Tibial artery (tissue), 4 donors: ENCODE results near the gene PDPK1.
"Not testable (repeated sequence)": the region's sequence is repeated elsewhere in the genome, so short reads cannot be mapped to it uniquely, and the experiment has no call there.

Experiments used
- DNase-seq, 2 donors: peaks; one replicate each; pipeline ENCODE4 v3.0.0-alpha.2; 2019
- H3K27ac ChIP-seq, 2 donors: fragments of 200-600 bp; sonication (generic) in 1 of 2; 1 replicate in 1 of 2; 2 replicates in 1 of 2; pipeline ENCODE4 v1.5.1; 2018 to 2019; ENCODE audit warnings: mild to moderate bottlenecking in 1 of 2
- H3K27me3 ChIP-seq, 2 donors: fragments of 200-600 bp; sonication (generic) in 1 of 2; one replicate each; pipeline versions ENCODE4 v1.5.1 to v1.6.0; 2016 to 2019
- H3K36me3 ChIP-seq, 3 donors: fragments of 200-600 bp; sonication (generic) in 2 of 3; one replicate each; pipeline ENCODE4 v1.5.1; 2016 to 2019; ENCODE audit warnings: mild to moderate bottlenecking in 2 of 3
- H3K4me1 ChIP-seq, 4 donors: fragments of 200-600 bp; sonication (generic) in 2 of 4; 1 replicate in 3 of 4; 2 replicates in 1 of 4; pipeline ENCODE4 v1.5.1; 2016 to 2019
- H3K4me3 ChIP-seq, 2 donors: fragments of 200-600 bp; sonication (generic) in 1 of 2; 1 replicate in 1 of 2; 2 replicates in 1 of 2; pipeline ENCODE4 v1.5.1; 2018 to 2019; ENCODE audit warnings: mild to moderate bottlenecking in 2 of 2
- H3K9me3 ChIP-seq, 3 donors: fragments of 200-600 bp; sonication (generic) in 1 of 3; one replicate each; pipeline ENCODE4 v1.5.1; 2016 to 2019
- intact Hi-C: fragments of 100-400 bp; cut with DNase I; formaldehyde crosslinking; loops from one replicate; pipeline ENCODE4 v1.15.0; 2023; ENCODE audit warnings: low total_unique reads
- TF ChIP-seq, protein P1 (sequence below), 2 experiments: fragments of 200-600 bp in 1 of 2; fragments of 450-650 bp in 1 of 2; IDR thresholded peaks; one replicate each; pipeline ENCODE4 v1.5.1; 2017 to 2019; ENCODE audit warnings: antibody characterized with exemption in 2 of 2, mild to moderate bottlenecking in 1 of 2, moderate library complexity in 1 of 2

Gene PDPK1

DNA sequence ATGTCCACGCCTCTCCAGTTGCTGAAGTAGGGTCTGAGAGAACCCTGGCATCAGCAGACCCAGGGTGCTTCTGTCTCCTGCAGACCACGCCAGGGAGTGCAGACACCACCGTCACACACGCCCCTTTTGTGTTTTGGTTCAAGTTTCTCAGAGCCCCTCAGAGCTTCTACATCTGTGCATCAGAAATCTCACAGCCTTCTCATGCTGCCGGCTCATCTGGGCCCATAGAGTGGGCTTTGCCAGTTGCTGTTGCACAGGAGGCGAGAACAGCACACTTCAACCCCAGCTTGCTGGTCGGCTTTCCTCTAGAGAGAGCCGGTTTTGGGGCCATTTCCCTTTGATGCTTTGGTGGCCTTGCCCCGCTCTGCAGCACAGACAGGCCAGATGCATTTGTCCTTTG is 60.9 kb downstream of the PDPK1 start:
- Histone ChIP-seq H3K4me3 (no peak overlapping the region), H3K27me3 (no peaks in the 10 kb centered on the region), H3K4me1 (peaks cover 0 to 5% (median under 1%) of the 10 kb centered on the region in 4 donors), H3K9me3 (no peaks in the 10 kb centered on the region), H3K36me3 (peaks cover 26 to 55% (median 35%) of the 10 kb centered on the region in 3 donors), H3K27ac (no peak overlapping the region)
- DNase-seq = peak in 1 of 2 donors; percentile 25
- TF ChIP-seq, protein P1, sequence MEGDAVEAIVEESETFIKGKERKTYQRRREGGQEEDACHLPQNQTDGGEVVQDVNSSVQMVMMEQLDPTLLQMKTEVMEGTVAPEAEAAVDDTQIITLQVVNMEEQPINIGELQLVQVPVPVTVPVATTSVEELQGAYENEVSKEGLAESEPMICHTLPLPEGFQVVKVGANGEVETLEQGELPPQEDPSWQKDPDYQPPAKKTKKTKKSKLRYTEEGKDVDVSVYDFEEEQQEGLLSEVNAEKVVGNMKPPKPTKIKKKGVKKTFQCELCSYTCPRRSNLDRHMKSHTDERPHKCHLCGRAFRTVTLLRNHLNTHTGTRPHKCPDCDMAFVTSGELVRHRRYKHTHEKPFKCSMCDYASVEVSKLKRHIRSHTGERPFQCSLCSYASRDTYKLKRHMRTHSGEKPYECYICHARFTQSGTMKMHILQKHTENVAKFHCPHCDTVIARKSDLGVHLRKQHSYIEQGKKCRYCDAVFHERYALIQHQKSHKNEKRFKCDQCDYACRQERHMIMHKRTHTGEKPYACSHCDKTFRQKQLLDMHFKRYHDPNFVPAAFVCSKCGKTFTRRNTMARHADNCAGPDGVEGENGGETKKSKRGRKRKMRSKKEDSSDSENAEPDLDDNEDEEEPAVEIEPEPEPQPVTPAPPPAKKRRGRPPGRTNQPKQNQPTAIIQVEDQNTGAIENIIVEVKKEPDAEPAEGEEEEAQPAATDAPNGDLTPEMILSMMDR (IDR thresholded peaks at IDR 0.05) = no peak
- intact Hi-C loops = no loop called here

DNA sequence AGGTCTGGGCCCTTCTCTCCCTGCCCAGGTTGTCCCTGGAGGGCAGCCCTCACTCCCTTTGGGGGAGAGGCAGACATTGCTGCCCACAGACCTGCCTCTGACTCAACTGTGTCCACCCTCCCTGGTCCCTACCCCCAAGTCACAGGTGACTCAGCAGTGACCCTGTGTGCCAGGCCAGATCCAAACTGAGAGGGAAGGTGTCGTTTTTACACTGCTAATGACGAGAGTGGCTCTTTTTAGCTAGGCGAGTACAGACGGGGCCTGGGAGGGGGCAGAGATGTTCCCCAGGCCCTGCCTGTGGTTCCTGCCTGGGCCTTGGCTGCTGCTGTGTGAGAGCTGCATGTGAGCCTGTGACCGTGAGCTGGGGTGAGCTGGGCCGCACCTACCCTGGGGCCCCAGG is 61.3 kb downstream of the PDPK1 start:
- H3K9me3 ChIP-seq, H3K4me1 ChIP-seq, H3K4me3 ChIP-seq, DNase-seq, H3K27ac ChIP-seq, H3K27me3 ChIP-seq, intact Hi-C loops: not testable (repeated sequence)
- peaks cover 26 to 51% (median 35%) of the 10 kb centered on the region in 3 donors for H3K36me3 ChIP-seq

DNA sequence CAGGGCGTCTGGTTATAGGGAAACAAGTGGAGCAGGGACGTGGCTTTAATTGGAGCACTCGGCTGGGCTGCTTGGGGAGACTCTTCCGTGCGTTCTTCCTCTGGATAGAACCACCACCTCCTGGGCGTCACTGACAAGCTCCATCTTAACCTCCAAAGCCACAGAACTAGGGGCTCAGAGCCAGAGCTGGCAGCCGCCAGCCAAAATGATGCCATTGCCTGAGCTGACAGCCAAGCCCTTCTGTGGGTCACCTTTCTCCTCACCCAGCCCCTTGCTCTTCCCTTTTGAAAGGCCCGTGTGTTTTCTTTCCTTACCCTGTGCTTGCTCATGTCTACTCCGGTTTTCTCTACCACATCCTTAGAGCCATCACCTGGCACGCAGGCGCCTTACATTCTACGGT is 62.0 kb downstream of the PDPK1 start:
- H3K4me3 ChIP-seq, H3K27me3 ChIP-seq, DNase-seq, H3K27ac ChIP-seq, H3K9me3 ChIP-seq, intact Hi-C loops: not testable (repeated sequence)
- Histone ChIP-seq H3K36me3 (peaks cover 26 to 49% (median 35%) of the 10 kb centered on the region in 3 donors), H3K4me1 (peaks cover 0 to 10% (median 4%) of the 10 kb centered on the region in 4 donors)

DNA sequence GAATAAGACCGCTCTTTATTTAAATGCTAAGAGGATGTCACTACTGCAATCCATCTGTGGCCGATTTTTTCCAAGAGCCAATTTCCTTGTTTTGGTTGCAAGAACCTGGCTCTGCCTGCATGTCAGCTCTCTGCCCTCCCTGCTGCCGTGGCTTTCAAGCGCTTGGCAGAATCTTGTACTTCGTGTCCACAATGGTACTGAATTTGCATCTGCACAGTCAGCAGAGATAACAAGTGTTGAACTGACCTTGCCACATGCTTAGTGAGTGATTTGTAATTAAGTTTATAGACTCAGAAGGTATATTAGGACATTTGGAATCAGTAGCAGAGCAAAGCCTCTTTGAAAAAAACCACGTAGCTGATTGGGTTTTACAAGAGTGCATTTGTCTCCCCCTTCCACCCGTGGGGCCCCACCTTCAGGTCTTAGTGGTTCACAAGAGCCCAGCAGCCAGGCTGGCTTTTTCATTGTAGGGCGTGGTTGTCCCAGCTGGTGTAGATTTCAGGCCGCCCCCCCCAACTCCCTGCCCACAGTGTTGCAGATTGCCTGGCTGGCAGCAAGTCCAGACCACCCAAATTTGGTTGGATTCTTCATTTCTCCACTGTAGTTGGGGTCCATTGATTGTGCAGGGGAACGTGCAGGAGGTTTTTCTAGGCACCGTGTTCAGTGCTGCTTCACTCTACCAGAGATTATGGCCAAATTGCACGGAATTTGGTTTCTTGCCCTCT is 63.6 kb downstream of the PDPK1 start:
- Histone ChIP-seq H3K36me3 (peaks cover 24 to 35% (median 26%) of the 10 kb centered on the region in 3 donors), H3K4me1 (peaks cover 0 to 16% (median 6%) of the 10 kb centered on the region in 4 donors)
- H3K9me3 ChIP-seq, H3K27ac ChIP-seq, intact Hi-C loops, H3K27me3 ChIP-seq, H3K4me3 ChIP-seq: not testable (repeated sequence)
- DNase-seq = peak in 1 of 2 donors; percentile 9

DNA sequence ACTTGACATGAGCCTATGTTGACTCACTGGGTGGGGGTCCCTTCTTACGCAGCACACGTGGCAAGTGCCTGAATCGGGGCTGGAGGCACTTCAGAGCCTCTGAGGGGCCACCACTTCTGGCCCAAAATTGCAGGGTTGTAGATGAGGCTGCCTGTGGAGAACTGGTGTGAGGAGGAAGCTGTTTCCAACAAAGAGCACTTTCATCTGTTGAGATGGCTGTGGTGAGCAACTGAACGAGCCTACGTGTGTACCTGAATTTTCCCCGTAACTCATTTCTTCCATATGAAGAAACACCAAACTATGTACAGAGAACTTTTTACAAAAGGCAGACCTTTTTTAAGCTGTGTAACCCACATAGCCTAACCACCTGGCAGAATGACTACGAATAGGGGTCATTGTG is 64.4 kb downstream of the PDPK1 start:
- H3K9me3 ChIP-seq, intact Hi-C loops, H3K27me3 ChIP-seq, H3K27ac ChIP-seq, DNase-seq, H3K4me3 ChIP-seq: not testable (repeated sequence)
- Histone ChIP-seq H3K36me3 (peaks cover 17 to 28% (median 19%) of the 10 kb centered on the region in 3 donors), H3K4me1 (peaks cover 0 to 16% (median 6%) of the 10 kb centered on the region in 4 donors)

GRCh38 chr16:2603165-2604015 is 65.6 kb downstream of the PDPK1 start:
- DNase-seq = peak; percentile 96
- TF ChIP-seq, protein P1 (IDR thresholded peaks at IDR 0.05) = no peak
- Histone ChIP-seq H3K4me3 (peak overlapping the region; percentile 85 to 87), H3K27ac (peak overlapping the region; percentile 80 to 88), H3K4me1 (peaks cover 0 to 16% (median 6%) of the 10 kb centered on the region in 4 donors), H3K36me3 (peaks cover 5 to 16% (median 7%) of the 10 kb centered on the region in 3 donors), H3K9me3 (no peaks in the 10 kb centered on the region), H3K27me3 (no peaks in the 10 kb centered on the region)
- intact Hi-C loops = no loop called here

GRCh38 chr16:2604016-2604369 is 66.2 kb downstream of the PDPK1 start:
- H3K27me3 ChIP-seq, intact Hi-C loops, H3K36me3 ChIP-seq, H3K9me3 ChIP-seq: not testable (repeated sequence)
- DNase-seq = peak in 1 of 2 donors; percentile 41
- Histone ChIP-seq H3K27ac (peak overlapping the region; percentile 80 to 88), H3K4me1 (peaks cover 0 to 16% (median 6%) of the 10 kb centered on the region in 4 donors), H3K4me3 (peak overlapping the region; percentile 85 to 87)

DNA sequence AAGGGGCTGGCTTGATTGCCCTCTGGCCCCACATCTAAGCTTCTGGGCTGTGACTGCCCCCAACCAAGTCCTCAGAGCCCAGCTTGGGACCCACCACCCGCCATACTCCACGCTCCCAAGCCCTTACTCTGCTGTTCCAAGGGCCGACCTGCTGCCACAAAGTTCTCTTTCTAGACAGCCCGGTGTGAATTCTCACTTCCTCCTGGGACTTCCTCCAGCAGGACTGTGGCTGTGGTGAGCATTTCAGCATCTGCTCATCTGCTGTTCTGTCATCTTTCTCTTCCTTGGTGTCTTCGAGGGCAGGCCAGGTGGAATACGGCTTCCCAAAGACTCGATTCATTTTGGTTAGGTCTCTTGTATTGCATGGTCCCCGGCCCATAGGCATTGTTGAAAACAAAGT is 69.0 kb downstream of the PDPK1 start:
- H3K27me3 ChIP-seq, DNase-seq, H3K9me3 ChIP-seq, H3K27ac ChIP-seq, H3K4me3 ChIP-seq, intact Hi-C loops: not testable (repeated sequence)
- H3K4me1 ChIP-seq = peaks cover 0 to 21% (median 10%) of the 10 kb centered on the region in 4 donors
- H3K36me3 ChIP-seq = peaks cover 13 to 18% (median 14%) of the 10 kb centered on the region in 3 donors

DNA sequence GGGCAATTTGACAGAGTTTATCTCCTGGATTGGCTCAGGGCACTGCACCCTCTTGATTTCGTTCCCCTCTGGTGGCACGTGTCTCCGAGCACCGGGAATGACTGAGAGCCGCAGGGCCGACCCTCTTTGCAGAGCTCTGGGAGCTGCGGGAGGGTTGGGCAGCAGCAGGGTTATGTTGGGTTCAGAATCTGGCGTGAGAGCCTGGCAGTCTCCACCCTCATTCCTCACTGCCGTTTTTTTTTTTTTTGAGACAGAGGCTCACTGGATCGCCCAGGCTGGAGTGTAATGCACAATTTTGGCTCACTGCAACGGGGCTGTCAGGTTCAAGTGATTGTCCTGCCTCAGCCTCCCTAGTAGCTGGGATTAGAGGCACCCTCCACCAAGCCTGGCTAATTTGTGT is 71.5 kb downstream of the PDPK1 start:
- H3K4me3 ChIP-seq, H3K9me3 ChIP-seq, intact Hi-C loops, DNase-seq, H3K27me3 ChIP-seq, H3K27ac ChIP-seq: not testable (repeated sequence)
- H3K36me3 ChIP-seq = peaks cover 13 to 18% (median 14%) of the 10 kb centered on the region in 3 donors
- peaks cover 0 to 11% (median 7%) of the 10 kb centered on the region in 4 donors for H3K4me1 ChIP-seq
